ENCODE results near the gene ANXA10.
"Not testable (repeated sequence)": the region's sequence is repeated elsewhere in the genome, so short reads cannot be mapped to it uniquely, and the experiment has no call there.

ANXA10 gene

DNA sequence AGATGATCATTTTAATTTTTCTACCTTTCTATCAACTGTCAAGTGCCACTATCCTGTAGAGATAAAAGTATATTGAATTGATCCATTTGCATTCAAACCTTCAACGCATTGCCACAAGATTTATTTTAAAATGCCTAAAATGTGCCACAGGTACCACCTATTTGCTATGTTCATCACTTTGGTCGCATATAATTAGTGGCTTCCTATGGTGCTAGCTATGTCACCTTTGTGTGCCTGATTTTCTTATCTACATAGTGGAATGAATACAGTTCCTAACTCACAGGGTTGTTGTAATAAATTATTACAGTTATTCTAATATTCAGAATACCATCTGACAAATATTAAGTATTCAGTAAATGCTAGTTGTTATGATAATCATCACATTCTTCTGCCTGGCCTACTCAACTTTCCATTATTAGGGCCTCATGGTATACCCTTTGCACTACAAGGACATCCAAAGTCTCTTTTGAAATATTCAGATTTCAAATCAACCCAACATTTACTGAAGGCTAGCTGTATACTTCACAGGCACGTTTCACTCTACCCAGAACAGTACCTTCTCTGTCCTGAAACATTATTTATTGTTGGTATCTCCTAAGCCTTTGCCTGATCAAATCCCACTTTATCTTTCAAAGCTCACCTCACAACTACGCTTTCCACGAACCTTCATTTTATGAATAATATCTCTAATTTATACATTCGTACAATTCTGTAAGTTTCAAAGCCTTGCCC, 62.4 kb downstream of the ANXA10 start:
- DNase-seq (ENCODE audit: low read depth), result no peak

GRCh38 chr4:168162604-168163003, 70.3 kb downstream of the ANXA10 start:
- DNase-seq (ENCODE audit: low read depth), result no peak

GRCh38 chr4:168163106-168163505, 70.8 kb downstream of the ANXA10 start:
- DNase-seq (ENCODE audit: low read depth), result no peak

- no peak for DNase-seq (ENCODE audit: low read depth)
Observed at GRCh38 chr4:168164045-168164444, 71.7 kb downstream of the ANXA10 start.

- no peak for DNase-seq (ENCODE audit: low read depth)
Observed at GRCh38 chr4:168164915-168165548, 72.7 kb downstream of the ANXA10 start.

DNA sequence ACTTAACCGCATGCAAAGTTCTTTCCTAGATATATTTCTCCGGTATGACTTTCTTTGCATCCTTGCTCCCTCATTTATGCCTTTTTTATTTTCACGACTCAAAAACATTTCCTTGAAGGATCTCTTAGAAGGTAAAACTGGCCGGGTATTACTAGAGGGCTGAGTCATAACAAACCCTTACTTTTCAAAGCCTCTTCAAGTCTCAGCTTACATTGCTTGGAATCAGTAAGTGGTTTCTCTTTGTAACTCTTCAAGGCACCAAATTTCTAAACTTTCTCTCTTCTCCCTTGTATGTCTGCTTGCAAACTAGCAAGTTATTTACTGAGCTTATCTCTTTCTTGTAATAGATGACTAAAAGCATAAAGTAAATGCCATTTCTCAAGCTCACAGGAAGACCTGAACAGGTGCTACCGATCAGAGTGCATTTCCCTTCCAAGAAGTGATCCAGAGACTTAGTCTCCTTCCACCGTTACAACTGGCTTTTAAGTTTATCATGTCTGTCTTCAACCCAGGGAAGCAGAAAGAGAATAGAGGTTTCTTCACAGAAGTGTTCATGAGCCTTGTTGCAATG, 75.5 kb downstream of the ANXA10 start:
- no peak for DNase-seq (ENCODE audit: low read depth)

DNA sequence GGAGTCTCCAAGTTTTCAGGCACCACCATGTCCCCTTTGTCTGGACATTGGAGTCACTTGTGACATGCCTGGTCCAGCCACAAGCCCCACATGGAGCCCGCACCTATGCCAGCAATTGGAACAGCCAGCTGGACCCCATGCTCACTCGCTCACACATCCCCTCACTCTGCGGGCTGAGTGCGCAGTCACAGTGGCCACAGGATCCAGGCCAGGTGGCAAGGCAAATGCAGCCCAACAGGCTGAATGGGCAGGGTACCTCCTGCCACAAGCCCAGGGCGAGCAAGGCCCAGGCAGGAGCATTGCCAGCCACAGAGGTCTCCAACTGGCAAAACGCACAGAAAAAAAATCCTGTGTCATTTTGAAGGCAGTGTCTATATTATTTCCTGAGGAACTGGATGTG, 82.0 kb downstream of the ANXA10 start:
- DNase-seq (ENCODE audit: low read depth), result no peak

- DNase-seq (ENCODE audit: low read depth), result no peak
Observed at GRCh38 chr4:168177546-168178149, 85.3 kb downstream of the ANXA10 start.

- DNase-seq (ENCODE audit: low read depth), result no peak
Observed at GRCh38 chr4:168183717-168184571, 91.6 kb downstream of the ANXA10 start.

GRCh38 chr4:168188754-168189153, 96.4 kb downstream of the ANXA10 start:
- no peak for DNase-seq (ENCODE audit: low read depth)

DNA sequence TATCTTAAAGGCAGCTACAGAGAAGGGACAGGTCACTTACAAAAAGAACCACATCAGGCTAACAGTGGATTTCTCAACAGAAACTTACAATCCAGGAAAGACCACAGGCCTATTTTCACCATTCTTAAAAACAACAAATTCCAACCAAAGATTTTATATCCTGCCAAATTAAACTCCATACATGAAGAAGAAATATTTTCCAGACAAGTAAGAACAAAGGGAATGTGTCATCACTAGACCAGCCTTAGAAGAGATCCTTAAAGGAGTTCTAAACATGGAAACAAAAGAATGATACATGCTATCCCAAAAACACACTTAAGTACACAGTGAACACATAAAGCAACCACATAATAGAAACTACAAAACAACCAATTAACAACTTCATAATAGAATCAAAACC, 105.6 kb downstream of the ANXA10 start:
- no peak for DNase-seq (ENCODE audit: low read depth)

- DNase-seq (ENCODE audit: low read depth), result no peak
Observed at GRCh38 chr4:168199260-168199957, 107.1 kb downstream of the ANXA10 start.

DNA sequence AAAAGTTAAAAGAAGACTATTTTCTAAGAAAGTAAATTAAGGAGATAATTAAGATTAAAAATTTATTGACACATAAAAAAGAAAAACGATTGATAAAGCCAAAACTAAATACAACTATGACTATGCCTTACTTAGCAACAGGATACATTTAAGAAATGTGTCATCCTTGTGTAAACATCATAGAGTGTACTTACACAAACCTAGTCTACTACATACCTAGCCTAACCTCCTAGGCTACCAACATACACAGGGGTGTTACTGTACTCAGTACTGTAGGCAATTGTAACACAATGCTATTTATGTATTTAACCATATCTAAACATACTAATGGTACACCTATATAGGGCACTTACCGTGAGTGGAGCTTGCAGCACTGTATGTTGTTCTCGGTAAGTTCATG, 108.3 kb downstream of the ANXA10 start:
- DNase-seq (ENCODE audit: low read depth), result no peak

GRCh38 chr4:168203233-168203911, 111.0 kb downstream of the ANXA10 start:
- DNase-seq (ENCODE audit: low read depth), result no peak

DNA sequence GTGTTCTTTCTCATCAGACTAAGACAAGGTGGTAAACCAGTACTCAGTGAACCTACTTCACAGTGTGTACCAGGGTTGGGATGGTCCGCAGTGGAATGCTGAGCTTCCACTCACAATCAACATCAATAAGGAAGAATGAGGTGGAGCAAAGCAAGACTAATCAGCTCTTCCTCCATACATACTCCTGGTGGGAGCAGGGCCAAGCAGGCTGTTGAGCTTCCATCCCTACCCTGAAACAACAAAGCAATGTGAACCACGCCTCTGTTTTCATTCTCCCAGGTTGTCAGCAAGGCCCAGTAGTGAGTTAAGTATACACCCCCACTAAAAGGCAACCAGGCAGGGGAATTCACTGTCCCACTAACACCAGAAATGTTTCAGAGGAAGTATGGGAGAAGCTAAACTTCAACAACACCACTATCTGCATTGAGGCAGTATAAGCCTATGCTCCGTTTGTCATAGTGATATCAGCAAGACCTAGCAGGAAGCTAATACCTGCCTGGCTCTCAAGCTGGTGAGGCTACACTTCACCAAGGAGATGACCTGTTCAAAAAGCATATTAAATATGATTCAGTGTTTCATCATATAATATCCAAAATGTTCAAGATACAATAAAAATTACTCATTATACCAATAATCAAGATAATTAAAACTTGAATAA, 116.7 kb downstream of the ANXA10 start:
- no peak for DNase-seq (ENCODE audit: low read depth)

- no peak for DNase-seq (ENCODE audit: low read depth)
Observed at GRCh38 chr4:168212656-168213055, 120.3 kb downstream of the ANXA10 start.

- not testable (repeated sequence) for DNase-seq (ENCODE audit: low read depth)
Observed at GRCh38 chr4:168213511-168213910, 121.2 kb downstream of the ANXA10 start.

GRCh38 chr4:168218645-168219044, 126.3 kb downstream of the ANXA10 start:
- no peak for DNase-seq (ENCODE audit: low read depth)

DNA sequence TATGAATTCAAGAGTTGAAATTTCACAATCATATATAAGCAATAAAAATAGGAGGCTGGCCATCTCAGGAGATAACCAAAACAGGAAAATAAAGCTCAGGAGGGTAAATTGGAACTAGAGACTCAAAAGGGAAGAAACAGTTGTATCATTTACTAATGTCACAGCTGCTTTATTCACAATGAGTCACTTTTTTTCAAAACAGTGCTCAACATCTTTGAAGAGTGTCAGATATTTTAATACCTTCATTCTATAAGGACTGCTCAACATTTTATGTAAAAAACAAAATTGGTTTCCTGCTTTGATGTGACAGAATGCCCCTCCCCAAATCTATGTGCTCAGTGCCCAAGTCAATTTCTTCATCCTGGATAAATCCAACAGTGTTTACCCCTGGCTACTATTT, 128.6 kb downstream of the ANXA10 start:
- DNase-seq (ENCODE audit: low read depth), result no peak

DNA sequence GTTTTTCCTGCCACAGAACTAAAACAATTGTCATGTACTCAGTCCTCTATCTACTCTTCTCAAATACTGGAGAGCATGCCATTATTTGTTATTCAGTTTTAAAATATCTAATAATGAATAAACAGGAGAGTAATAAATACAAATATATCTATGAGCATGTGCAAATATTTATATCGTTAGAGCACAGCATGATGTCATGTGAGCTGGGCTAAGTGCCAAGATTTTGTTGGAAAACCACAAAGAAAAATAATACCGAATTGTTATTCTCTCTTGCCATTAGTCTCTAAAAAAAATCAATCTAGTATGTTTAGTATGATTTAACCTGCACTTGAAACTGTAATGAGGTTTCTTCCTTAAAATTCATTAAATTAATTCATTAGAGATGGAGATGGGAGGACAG, 129.0 kb downstream of the ANXA10 start:
- DNase-seq (ENCODE audit: low read depth), result no peak

All from stimulated activated CD8-positive, alpha-beta memory T cell treated with anti-CD3 and anti-CD28 coated beads, Interleukin-15, amount 100 ng/mL, for 24 hours (primary cell).